Frontal cortex (tissue), 4 donors: ENCODE measurements around the gene XKR7. TPM values are rescaled to one million over a fixed set of nuclear protein-coding genes. Genes with fewer than 3 reads are reported as not detected.

Source experiments
- DNase-seq, 2 donors: peaks; one replicate each; pipeline ENCODE4 v3.0.0; 2012; ENCODE audit warnings: low spot score in 2 of 2
- FAIRE-seq: peaks from 2 replicates; lab custom pipeline; 2012; peaks lifted over from hg19 to GRCh38; lab: Jason Lieb, UNC
- total RNA-seq: library from RNA; depleted of rRNA; stranded (reverse); fragments of >200 nt; gene quantifications from one replicate; pipeline ENCODE4 v1.2.3, GENCODE V29; 2014
- donor health status: control.
- donor health status: control.
- donor health status: control.

Gene XKR7
- total RNA-seq, 1 donor from 2014 or later, result 9.8 TPM

DNA sequence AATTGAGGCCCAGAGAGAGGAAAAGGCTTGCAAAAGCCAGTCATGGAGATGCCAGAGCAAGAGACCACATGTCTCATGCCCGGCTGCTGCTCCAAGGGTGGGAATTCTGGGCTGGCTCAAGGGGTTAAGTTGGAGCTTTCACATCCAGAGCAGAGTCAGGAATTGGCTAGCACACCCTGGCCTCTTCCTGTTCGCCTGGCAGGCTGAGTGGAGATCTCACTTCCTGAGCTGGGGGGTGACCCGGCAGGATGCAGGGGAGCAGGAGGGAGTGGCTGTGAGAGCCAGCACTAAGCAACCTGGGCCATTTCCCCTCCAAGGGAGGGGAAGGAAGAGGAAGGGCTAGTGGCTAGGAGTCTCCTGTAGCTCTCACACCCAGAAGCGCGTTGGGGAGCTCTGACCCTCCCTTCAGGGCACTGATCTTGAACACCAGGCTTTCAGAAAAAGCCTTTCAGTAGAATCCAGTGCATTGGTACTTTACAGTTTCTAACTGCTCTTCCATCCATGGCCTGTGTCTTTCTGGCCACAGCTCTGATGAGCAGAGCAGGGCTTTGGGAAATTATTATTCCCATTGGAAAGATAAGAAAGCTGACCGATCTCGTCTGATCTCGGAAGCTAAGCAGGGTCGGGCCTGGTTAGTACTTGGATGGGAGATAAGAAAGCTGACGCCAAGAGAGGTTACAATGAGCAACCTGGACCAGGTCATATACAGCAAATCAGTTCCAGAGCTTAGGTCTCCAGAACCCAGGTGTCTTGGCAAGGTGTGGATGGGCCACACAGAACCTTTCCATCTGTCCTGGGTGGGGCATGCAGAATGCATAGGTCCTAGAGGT lies 40.1 kb downstream of the XKR7 start:
- no peak for FAIRE-seq
- no peak for DNase-seq

DNA sequence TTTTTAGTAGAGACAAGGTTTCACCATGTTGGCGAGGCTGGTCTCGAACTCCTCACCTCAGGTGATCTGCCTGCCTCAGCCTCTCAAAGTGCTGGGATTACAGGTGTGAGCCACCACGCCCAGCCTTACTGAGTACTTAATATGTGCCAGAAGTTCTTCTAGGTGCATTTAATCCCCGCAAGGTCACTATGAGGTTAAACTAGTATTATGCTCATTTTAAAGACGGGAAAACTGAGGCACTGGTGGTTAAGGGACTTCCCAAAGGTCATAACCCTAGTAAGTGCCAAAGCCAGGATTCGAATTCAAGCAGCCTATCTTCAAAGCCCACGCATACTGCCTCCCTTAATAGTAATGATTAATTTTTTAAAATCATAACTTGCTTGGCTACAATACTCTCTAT lies 41.6 kb downstream of the XKR7 start:
- no peak for FAIRE-seq

DNA sequence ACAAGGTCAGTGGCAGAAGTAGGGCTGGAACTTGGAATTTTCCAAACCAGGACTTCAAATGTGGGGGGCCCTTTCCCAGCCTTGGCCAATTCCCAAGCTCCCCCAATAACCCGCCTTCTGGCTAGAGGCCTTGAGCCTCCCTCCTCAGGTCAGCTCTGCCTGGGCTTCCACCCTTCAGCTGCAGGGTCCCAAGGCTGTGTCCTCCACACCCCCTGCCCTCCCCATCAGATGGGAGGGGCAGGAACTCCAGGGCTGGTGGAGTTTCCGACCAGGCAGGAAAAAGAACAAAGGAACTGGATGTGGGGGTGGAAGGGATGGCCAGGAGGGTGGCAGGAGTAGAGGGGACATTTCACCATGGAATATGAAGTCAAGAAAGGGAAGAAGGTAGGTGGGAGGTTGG lies 42.1 kb downstream of the XKR7 start, which contains the start of gene CCM2L:
Gene CCM2L, plus strand, starts transcription at position 338 of the 400 bp plus-strand sequence. Its CDS starts 17 bp downstream, at position 355.
- no peak for DNase-seq
- no peak for FAIRE-seq

More for the DNA sequence above, 41.6 kb downstream of the XKR7 start:
- no peak for DNase-seq

DNA sequence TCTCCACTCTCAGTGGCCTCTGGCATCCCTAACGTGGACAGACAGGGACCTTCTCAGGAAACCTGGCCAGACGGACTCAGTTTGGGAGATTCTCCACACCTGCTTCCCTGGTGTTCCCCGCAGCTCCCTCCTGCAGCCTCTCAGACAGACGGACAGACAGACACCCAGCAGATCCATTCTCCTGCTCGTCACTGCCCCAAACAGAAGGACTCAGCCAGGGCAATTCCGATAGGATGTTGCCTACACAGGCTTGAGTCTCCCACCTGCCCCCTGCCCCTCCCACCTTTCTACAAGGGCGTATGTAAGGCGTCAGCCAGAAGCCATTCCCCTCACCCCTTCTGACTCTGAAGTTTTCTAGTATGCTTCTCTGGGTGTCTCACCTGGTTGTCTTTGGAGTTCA lies 42.7 kb downstream of the XKR7 start:
- DNase-seq (no peak), FAIRE-seq (no peak)

DNA sequence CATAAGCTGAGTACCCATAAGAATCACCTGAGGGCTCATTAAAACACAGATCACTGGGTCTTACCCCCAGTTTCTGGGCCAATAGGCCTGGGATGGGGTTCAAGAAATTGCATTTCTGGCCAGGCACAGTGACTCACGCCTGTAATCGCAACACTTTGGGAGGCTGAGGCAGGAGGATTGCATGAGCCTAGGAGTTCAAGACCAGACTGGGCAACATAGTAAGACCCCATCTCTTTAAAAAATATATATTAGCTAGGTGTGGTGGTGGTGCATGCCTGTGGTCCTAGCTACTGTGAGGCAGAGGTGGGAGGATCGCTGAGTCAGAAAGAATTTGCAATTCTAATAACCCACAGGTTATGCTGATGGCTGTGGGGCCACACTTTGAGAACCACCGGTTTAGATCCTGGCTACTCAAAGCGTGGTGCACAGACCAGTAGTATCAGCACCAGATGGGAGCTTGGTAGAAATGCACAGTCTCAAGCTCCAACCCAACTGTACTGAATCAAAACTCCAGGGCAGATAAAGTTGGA lies 44.3 kb downstream of the XKR7 start:
- FAIRE-seq (no peak), DNase-seq (no peak)

DNA sequence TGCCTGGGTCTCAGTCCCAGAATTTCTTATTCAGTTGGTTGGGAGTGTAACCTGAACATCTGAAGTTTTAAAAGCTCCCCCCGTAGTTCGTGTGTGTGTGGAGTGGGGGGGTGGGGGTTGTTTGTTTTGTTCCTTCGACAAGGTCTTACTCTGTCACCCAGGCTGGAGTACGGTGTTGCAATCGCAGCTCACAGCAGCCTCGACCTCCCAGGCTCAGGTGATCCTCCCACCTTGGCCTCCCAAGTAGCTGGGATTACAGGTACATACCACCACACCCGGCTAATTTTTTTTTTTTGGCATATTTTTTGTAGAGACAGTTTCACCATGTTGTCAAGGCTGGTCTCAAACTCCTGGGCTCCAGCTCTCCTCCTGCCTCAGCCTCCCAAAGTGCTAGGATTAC lies 45.4 kb downstream of the XKR7 start:
- DNase-seq, result no peak
- FAIRE-seq, result no peak

DNA sequence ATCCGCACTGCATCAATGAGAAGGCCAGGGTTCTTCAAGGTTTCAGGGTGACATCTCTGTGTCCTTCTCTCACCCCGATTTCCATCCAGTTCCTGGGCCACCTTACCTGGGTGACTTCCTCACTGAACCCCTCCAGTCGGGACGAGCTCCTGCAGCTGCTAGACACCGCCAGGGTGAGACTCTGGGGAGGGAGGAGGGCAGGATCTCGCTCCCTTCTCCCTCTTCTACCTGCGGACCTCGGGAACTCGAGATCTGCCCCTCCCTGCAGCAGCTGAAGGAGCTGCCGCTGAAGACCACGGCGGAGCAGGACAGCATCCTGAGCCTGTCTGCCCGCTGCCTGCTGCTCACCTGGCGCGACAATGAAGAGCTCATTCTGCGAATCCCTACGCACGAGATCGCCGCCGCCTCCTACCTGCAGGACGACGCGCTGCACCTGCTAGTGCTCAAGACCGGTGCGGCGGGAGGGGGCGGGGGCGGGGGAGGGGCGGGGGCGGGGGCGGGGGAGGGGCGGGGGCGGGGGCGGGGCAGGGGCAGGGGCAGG lies 49.8 kb downstream of the XKR7 start:
- peak in 1 of 2 donors; percentile 43 for DNase-seq
- no peak for FAIRE-seq

DNA sequence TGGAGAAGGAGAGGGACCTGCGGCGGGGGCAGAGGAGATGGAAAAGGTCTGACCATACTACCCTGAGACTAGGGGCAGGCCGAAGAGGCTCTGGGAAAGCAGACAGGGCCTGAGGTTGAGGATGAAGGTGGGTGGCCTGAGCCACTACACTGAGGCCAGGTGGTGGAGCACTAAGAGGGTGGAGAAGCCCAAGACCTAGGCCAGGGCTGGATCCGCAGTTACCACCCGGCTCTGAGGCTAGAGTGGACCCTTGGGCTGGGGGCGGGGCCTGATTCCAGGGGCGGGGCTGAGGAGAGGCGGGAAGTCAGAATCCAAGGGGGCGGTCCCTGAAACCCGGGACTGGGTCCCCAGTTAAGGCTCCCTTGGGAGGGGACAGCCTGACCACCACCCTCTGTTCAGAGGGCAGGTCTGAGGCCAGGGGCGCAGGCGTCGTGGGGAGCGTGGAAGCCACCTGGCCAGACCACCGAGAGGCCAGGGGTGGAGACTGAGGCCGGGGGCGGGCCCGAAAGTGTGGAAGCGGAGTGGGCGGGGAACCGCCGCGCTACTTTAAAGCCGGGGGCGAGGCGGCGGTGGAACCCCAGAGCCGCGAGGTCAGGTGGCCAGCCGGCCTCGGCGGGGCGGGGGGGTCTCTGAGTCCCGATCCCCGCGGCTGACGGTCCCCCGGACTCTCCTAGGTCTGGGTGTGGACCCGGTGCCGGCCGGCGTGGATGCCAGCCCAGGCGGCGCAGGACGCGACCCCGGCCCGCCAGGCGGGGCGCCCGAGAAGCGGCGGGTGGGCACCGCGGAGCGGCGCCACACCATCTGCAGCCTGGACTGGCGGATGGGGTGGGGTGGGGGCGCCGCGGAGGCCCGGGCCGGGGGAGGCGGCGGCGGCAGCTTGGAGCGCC lies 50.6 kb downstream of the XKR7 start:
- FAIRE-seq, result no peak
- DNase-seq, result peak; percentile 56 to 68

DNA sequence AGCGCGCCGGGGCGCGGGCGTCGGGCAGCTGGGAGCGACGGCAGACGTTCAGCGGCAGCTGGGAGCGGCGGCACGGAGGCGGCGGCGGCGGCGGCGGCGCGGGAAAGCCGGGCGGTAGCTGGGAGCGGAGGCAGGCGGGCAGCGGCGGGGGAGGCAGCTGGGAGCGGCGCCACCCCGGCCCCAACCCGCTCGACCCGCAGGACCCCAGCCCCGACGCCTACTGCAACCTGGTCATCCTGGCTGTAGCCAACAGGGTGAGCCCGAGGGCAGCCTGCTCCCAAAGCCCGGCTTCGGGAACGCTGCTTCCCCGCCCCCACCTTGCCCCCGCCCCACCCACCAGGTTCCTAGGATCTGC lies 51.2 kb downstream of the XKR7 start:
- no peak for FAIRE-seq
- peak in 1 of 2 donors; percentile 43 for DNase-seq

DNA sequence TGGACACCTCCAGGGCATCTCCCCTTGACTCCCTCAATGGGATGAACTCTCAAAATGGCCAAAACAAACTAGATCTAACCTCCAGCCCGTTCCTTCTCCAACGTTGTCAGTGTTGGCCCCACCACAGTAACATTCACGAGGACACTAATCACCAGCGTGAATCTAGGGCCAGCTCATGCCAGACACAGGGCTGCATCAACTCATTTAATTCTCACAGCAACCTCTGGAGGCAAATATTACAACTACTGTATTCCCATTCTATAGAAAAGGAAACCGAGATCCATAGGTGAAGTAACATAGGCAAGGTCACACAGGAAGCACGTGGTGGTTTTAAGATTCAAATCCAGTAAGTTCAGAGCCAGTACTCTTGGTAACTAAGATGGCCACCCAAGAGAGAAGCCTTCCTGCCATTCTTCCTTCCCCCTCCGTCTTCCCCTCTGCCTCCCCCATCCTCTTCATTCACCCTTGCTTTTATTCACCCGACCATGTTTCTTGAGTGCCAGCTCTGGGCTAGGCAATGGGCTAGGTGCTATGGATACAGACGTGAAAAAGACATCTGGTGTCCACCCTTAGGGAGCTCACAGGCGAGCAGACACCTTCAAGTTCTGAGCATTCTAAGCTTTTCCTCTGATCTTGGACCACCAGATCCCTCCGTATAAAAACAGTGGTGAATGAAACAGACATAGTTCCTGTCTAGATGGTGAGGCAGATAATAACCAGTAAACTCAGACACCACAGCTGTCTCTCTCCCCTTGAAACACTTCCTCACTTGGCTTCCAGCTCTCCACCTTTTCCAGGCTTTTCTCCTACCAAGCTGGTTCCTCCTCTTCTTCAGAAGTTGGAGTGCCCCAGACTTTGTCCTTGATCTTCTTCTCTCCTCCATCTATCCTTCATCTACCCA lies 51.9 kb downstream of the XKR7 start:
- no peak for FAIRE-seq
- no peak for DNase-seq

DNA sequence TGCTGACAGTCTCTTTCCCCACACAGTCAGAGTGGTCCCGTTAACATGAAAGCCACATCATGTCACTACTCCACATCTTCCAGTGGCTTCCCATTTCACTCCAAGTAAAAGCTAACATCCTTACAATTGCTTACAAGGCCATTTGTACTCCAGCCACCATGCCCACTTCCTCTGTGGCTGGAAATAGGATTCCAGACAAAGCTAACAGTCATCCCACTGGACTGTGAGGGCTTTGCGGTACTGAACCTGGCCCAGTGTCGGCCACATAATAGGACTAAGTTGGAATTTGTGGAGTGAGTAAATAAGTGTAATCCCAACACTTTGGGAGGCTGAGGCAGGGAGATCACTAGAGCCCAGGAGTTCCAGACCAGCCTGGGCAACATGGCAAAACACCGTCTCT lies 53.1 kb downstream of the XKR7 start:
- no peak for DNase-seq
- FAIRE-seq, result no peak

DNA sequence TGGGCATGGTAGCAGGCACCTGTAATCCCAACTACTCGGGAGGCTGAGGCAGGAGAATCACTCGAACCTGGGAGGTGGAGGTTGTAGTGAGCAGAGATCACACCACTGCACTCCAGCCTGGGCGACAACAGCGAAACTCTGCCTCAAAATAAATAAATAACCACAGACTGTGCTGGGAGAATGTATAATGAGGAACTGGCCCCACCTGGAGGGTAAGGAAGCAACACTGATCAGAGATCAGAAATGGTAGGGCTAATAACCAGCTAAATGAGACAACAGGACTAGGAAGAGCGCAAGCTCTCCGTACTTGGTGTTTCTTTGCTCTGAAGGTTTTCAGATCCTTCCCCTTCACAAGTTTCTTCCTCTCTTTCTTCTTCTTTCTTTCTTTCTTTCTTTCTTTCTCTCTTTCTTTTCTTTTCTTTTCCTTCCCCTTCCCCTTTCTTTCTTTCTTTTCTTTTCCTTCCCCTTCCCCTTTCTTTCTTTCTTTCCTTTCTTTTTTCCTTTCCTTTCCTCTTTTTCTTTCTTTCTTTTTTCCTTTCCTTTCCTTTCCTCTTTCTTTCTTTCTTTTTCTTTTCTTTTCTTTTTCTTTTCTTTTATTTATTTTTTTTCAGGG lies 56.8 kb downstream of the XKR7 start:
- FAIRE-seq, result no peak
- DNase-seq, result no peak

DNA sequence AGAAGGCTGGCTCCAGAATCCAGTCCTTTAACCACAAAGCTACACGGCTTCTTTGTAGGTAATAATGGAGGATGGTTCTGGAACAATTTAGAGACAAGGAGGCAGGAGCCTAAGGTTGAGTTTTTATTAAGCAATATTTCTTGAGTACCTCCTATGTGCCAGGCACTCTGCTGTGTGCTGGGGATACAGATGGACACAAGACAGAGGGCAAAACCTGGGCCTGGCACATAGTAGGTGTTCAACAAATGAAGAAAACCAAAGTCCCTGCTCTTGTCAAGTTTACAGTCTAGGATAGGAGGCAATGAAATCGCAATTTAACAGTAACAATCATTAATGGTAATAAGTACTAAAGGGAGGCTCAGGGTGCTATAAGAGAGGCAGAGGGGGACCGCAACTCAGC lies 59.7 kb downstream of the XKR7 start:
- no peak for FAIRE-seq
- no peak for DNase-seq

DNA sequence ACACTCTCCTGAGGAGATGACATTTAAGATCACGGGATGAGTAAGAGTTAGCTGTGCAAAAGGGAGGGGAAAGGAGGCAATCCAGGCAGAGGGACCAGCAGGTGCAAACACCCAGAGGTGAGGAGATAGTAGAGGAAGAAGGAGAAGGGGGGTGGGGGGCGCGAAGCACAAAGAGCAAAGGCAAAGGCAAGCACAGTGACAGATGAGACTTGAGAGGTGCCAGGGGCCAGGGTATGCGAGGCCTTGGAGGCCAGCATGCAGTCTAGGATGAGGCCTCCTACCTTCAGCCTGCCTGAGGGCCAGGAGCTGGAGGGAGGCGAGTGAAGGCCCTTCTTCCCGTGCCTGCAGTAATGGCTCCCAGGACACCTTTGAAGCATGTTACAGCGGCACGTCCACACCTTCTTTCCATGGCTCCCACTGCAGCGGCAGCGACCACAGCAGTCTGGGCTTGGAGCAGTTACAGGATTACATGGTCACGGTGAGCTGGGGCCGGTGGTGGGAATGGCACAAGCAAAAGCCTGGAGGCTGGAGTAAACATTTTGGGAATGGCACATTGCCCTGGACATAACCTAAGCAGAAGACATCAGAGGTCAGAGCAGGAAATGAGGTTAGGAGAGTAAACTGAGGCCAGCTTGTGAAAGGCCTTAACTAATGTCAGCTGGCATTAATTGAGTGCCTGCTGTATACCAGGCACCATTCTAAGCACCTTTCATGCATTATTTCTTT lies 60.9 kb downstream of the XKR7 start:
- FAIRE-seq (no peak), DNase-seq (no peak)

DNA sequence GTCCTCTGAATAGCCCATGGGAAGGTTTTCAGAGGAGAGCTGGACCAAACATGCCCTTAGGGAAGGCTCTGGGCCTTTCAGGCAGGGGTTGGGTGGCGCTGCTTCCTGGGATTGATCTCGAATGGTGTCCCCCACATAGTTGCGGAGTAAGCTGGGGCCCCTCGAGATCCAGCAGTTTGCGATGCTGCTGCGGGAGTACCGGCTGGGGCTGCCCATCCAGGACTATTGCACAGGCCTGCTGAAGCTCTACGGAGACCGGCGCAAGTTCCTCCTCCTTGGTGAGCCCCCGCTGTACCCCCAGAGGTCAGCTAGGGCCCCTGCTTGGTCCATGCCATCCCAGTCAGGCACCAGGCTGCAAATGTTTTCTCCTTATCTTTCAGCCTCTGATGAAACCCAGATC lies 61.6 kb downstream of the XKR7 start:
- DNase-seq, result no peak
- no peak for FAIRE-seq

DNA sequence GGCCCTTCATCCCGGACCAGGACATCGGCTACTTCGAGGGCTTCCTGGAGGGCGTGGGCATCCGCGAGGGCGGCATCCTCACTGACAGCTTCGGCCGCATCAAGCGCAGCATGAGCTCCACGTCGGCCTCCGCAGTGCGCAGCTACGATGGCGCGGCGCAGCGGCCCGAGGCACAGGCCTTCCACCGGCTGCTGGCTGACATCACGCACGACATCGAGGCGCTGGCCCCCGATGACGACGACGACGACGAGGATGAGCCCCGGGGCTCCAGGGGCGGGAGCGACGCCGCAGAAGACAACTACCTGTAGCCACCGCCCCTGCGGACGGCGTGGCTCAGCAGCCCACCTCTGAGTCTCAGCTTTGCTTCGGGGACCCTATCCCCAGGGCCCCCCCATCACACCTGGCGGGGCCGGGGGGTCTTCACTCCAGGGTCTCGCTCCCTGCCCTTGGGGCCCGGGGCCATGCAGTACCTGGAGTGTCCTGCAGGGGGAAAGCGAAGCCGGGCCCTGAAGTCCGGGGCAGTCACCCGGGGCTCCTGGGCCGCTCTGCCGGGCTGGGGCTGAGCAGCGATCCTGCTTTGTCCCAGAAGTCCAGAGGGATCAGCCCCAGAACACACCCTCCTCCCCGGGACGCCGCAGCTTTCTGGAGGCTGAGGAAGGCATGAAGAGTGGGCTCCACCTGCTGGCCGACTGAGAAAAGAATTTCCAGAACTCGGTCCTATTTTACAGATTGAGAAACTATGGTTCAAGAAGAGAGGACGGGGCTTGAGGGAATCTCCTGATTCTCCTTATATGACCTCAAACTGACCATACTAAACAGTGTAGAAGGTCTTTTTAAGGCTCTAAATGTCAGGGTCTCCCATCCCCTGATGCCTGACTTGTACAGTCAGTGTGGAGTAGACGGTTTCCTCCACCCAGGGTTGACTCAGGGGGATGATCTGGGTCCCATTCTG lies 63.3 kb downstream of the XKR7 start:
- no peak for FAIRE-seq

DNA sequence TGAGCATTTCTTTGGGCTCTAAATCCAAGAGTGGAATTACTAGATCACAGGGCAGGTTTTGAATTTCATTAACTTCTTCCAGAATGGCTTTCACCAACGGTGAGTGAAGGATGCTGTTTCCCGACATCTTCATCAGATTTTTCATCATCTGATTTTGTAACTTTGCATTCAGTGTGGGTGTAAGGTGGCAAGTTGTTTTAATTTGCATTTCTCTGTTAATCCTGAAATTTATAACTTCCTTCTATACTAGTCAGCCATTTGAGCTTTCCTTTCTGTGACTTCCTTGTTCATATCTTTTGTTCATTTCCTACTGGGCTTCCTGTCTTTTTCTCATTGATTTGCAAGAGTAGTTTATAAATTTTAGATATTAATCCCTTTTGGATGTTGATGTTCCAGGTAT lies 65.4 kb downstream of the XKR7 start:
- FAIRE-seq (no peak), DNase-seq (no peak)

More for the DNA sequence above, 63.3 kb downstream of the XKR7 start:
- peak; percentile 48 to 70 for DNase-seq
